Adipocyte (in vitro differentiated cells): ENCODE results near the gene CLUH.

ENCODE experiments used
- DNase-seq: peaks from one replicate; pipeline ENCODE4 v3.0.0-alpha.2; 2015; ENCODE audit warnings: low read depth
- H3K27me3 ChIP-seq: replicated peaks from 2 replicates; pipeline ENCODE4 v1.7.0; 2013; ENCODE audit warnings: mild to moderate bottlenecking, low read length, moderate library complexity; ENCODE audit not compliant: control insufficient read depth, insufficient read depth
- H3K36me3 ChIP-seq: 2 replicates; pipeline ENCODE4 v1.7.0; 2013; ENCODE audit warnings: low read length, mild to moderate bottlenecking, moderate library complexity; ENCODE audit not compliant: control insufficient read depth, insufficient read depth, severe bottlenecking
- H3K4me1 ChIP-seq: 2 replicates; pipeline ENCODE4 v1.7.0; 2013; ENCODE audit warnings: mild to moderate bottlenecking, low read length, moderate library complexity; ENCODE audit not compliant: control insufficient read depth, insufficient read depth
- H3K4me3 ChIP-seq: 2 replicates; pipeline ENCODE4 v1.7.0; 2013; ENCODE audit warnings: mild to moderate bottlenecking, low read length, moderate library complexity
- H3K9ac ChIP-seq: 2 replicates; pipeline ENCODE4 v1.7.0; 2013; ENCODE audit warnings: mild to moderate bottlenecking, low read length, moderate library complexity
- H3K9me3 ChIP-seq: 2 replicates; pipeline ENCODE4 v1.7.0; 2013; ENCODE audit warnings: mild to moderate bottlenecking, low read length, moderate library complexity; ENCODE audit not compliant: control insufficient read depth

CLUH gene

GRCh38 chr17:2736956-2737355, 25.4 kb upstream of the CLUH start:
- DNase-seq: no peak
- no peak overlapping the region for H3K9ac ChIP-seq
- H3K27me3 ChIP-seq: peaks cover 27% of the 10 kb centered on the region
- H3K4me1 ChIP-seq: no peaks in the 10 kb centered on the region
- H3K9me3 ChIP-seq: no peaks in the 10 kb centered on the region
- no peak overlapping the region for H3K4me3 ChIP-seq
- H3K36me3 ChIP-seq: no peaks in the 10 kb centered on the region

GRCh38 chr17:2735896-2736295, 24.3 kb upstream of the CLUH start:
- DNase-seq: no peak
- Histone ChIP-seq H3K4me1 (no peaks in the 10 kb centered on the region), H3K4me3 (no peak overlapping the region)

GRCh38 chr17:2734939-2735338, 23.4 kb upstream of the CLUH start:
- H3K4me1 ChIP-seq: no peaks in the 10 kb centered on the region
- H3K9ac ChIP-seq: no peak overlapping the region
- H3K36me3 ChIP-seq: no peaks in the 10 kb centered on the region
- DNase-seq: no peak
- peaks cover 42% of the 10 kb centered on the region for H3K27me3 ChIP-seq
- H3K4me3 ChIP-seq: no peak overlapping the region
- no peaks in the 10 kb centered on the region for H3K9me3 ChIP-seq

More at GRCh38 chr17:2735896-2736295, 24.3 kb upstream of the CLUH start:
- H3K9ac ChIP-seq: no peak overlapping the region
- H3K9me3 ChIP-seq: no peaks in the 10 kb centered on the region
- no peaks in the 10 kb centered on the region for H3K36me3 ChIP-seq
- H3K27me3 ChIP-seq: peaks cover 36% of the 10 kb centered on the region

- Histone ChIP-seq H3K9me3 (no peaks in the 10 kb centered on the region), H3K36me3 (no peaks in the 10 kb centered on the region), H3K4me3 (no peak overlapping the region), H3K9ac (no peak overlapping the region), H3K4me1 (no peaks in the 10 kb centered on the region), H3K27me3 (peaks cover 52% of the 10 kb centered on the region)
- DNase-seq: no peak
Observed at GRCh38 chr17:2731807-2732206, 20.2 kb upstream of the CLUH start.

- Histone ChIP-seq H3K36me3 (no peaks in the 10 kb centered on the region), H3K9ac (no peak overlapping the region), H3K4me1 (no peaks in the 10 kb centered on the region), H3K9me3 (no peaks in the 10 kb centered on the region), H3K4me3 (no peak overlapping the region), H3K27me3 (peaks cover 52% of the 10 kb centered on the region)
- no peak for DNase-seq
Observed at GRCh38 chr17:2730764-2731353, 19.3 kb upstream of the CLUH start.

GRCh38 chr17:2724784-2725164, 13.2 kb upstream of the CLUH start:
- Histone ChIP-seq H3K4me1 (no peaks in the 10 kb centered on the region), H3K9ac (no peak overlapping the region), H3K36me3 (no peaks in the 10 kb centered on the region), H3K9me3 (no peaks in the 10 kb centered on the region), H3K4me3 (no peak overlapping the region), H3K27me3 (peaks cover 37% of the 10 kb centered on the region)
- DNase-seq: peak; percentile 47

GRCh38 chr17:2723997-2724783, 12.6 kb upstream of the CLUH start:
- DNase-seq: no peak
- Histone ChIP-seq H3K36me3 (no peaks in the 10 kb centered on the region), H3K4me1 (no peaks in the 10 kb centered on the region), H3K9me3 (no peaks in the 10 kb centered on the region), H3K4me3 (no peak overlapping the region), H3K9ac (no peak overlapping the region), H3K27me3 (peaks cover 34% of the 10 kb centered on the region)

GRCh38 chr17:2723505-2723996, 12.0 kb upstream of the CLUH start:
- no peak overlapping the region for H3K4me3 ChIP-seq
- H3K9ac ChIP-seq: no peak overlapping the region
- H3K36me3 ChIP-seq: no peaks in the 10 kb centered on the region
- DNase-seq: no peak
- H3K4me1 ChIP-seq: no peaks in the 10 kb centered on the region
- no peaks in the 10 kb centered on the region for H3K9me3 ChIP-seq
- peaks cover 31% of the 10 kb centered on the region for H3K27me3 ChIP-seq

GRCh38 chr17:2722611-2723010, 11.0 kb upstream of the CLUH start:
- no peaks in the 10 kb centered on the region for H3K4me1 ChIP-seq
- H3K36me3 ChIP-seq: no peaks in the 10 kb centered on the region
- no peaks in the 10 kb centered on the region for H3K9me3 ChIP-seq
- peaks cover 30% of the 10 kb centered on the region for H3K27me3 ChIP-seq
- H3K4me3 ChIP-seq: no peak overlapping the region
- no peak for DNase-seq
- no peak overlapping the region for H3K9ac ChIP-seq

GRCh38 chr17:2721603-2722002, 10.0 kb upstream of the CLUH start:
- no peak for DNase-seq
- Histone ChIP-seq H3K36me3 (no peaks in the 10 kb centered on the region), H3K9me3 (no peaks in the 10 kb centered on the region), H3K9ac (no peak overlapping the region), H3K27me3 (peaks cover 24% of the 10 kb centered on the region), H3K4me1 (no peaks in the 10 kb centered on the region), H3K4me3 (no peak overlapping the region)

- Histone ChIP-seq H3K9me3 (no peaks in the 10 kb centered on the region), H3K9ac (no peak overlapping the region), H3K4me1 (no peaks in the 10 kb centered on the region), H3K4me3 (no peak overlapping the region), H3K27me3 (peaks cover 16% of the 10 kb centered on the region), H3K36me3 (no peaks in the 10 kb centered on the region)
- no peak for DNase-seq
Observed at GRCh38 chr17:2719861-2720260, 8.3 kb upstream of the CLUH start.
